ENCODE measurements around the gene RFX4.
"Not testable (repeated sequence)": the region's sequence is repeated elsewhere in the genome, so short reads cannot be mapped to it uniquely, and the experiment has no call there.

Gene RFX4

DNA sequence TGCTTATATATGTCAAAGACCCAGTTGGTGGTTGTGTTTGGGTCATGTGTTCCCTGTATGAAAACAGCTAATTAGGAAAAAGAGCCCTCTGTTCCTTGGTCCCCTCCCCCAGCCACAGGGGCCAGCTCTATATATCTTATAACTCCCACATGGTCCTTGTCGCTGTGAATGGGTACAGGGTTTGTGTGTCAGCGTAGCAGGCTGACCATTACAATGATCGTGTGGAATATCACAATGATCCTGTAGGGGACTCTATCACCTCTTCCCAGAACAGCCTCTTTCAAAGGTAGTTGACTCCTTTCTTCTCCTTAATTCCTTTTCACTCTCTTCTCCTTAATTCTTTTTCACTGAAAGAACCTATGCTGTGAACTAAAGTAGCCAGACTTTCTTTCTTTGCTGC lies 140.0 kb downstream of the RFX4 start:
- Histone ChIP-seq H3K27ac (ENCODE audit: low read depth, low read length) (no peak overlapping the region), H3K27me3 (ENCODE audit: control insufficient read depth in 1 of 2, insufficient read depth in 2 of 2, low read length in 2 of 2) (peaks cover 0 to 2% of the 10 kb centered on the region in 2 donors), H3K9me3 (ENCODE audit: control insufficient read depth in 1 of 2, low read length in 2 of 2) (no peaks in the 10 kb centered on the region), H3K36me3 (ENCODE audit: control insufficient read depth in 1 of 2, insufficient read depth in 2 of 2, low read length in 2 of 2) (no peaks in the 10 kb centered on the region), H3K4me1 (ENCODE audit: control insufficient read depth in 1 of 2, insufficient read depth in 2 of 2, low read length in 2 of 2) (peaks cover 8 to 15% of the 10 kb centered on the region in 2 donors), H3K4me3 (ENCODE audit: low read depth in 1 of 2, low read length in 2 of 2) (no peak overlapping the region), H3K9ac (ENCODE audit: low read depth in 1 of 2, low read length in 2 of 2) (no peak overlapping the region)

DNA sequence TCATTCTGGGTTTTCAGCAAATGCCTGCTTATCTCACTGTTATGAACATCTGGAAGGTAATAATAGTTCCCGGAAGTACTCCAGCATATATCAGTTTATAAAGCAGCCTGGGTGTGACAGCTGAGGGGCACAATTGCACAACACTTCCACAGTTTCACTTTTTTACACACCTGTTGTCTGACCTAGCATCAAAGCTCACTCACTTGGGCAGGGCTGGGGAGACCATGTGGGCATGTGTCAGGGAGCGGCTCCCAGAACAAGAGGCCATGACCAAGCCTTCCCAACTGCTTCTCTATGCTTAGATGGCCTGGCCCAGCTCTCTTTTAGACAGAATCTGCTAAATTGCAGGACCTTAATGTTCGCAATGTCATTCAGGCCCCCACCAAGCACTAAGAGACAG lies 140.6 kb downstream of the RFX4 start:
- Histone ChIP-seq H3K27me3 (ENCODE audit: control insufficient read depth in 1 of 2, insufficient read depth in 2 of 2, low read length in 2 of 2) (peaks cover 0 to 2% of the 10 kb centered on the region in 2 donors), H3K36me3 (ENCODE audit: control insufficient read depth in 1 of 2, insufficient read depth in 2 of 2, low read length in 2 of 2) (no peaks in the 10 kb centered on the region), H3K27ac (ENCODE audit: low read depth, low read length) (no peak overlapping the region), H3K9me3 (ENCODE audit: control insufficient read depth in 1 of 2, low read length in 2 of 2) (no peaks in the 10 kb centered on the region), H3K9ac (ENCODE audit: low read depth in 1 of 2, low read length in 2 of 2) (no peak overlapping the region), H3K4me1 (ENCODE audit: control insufficient read depth in 1 of 2, insufficient read depth in 2 of 2, low read length in 2 of 2) (peaks cover 8 to 15% of the 10 kb centered on the region in 2 donors), H3K4me3 (ENCODE audit: low read depth in 1 of 2, low read length in 2 of 2) (no peak overlapping the region)

- H3K4me3 ChIP-seq (ENCODE audit: low read depth in 1 of 2, low read length in 2 of 2) = no peak overlapping the region
- H3K36me3 ChIP-seq (ENCODE audit: control insufficient read depth in 1 of 2, insufficient read depth in 2 of 2, low read length in 2 of 2) = no peaks in the 10 kb centered on the region
- H3K9ac ChIP-seq (ENCODE audit: low read depth in 1 of 2, low read length in 2 of 2) = no peak overlapping the region
- H3K4me1 ChIP-seq (ENCODE audit: control insufficient read depth in 1 of 2, insufficient read depth in 2 of 2, low read length in 2 of 2) = peaks cover 8 to 15% of the 10 kb centered on the region in 2 donors
- no peaks in the 10 kb centered on the region for H3K9me3 ChIP-seq (ENCODE audit: control insufficient read depth in 1 of 2, low read length in 2 of 2)
- H3K27ac ChIP-seq (ENCODE audit: low read depth, low read length) = no peak overlapping the region
- peaks cover 0 to 2% of the 10 kb centered on the region in 2 donors for H3K27me3 ChIP-seq (ENCODE audit: control insufficient read depth in 1 of 2, insufficient read depth in 2 of 2, low read length in 2 of 2)
Measured at GRCh38 chr12:106724116-106724515, 141.3 kb downstream of the RFX4 start.

GRCh38 chr12:106724934-106725333 lies 142.1 kb downstream of the RFX4 start:
- peaks cover 0 to 2% of the 10 kb centered on the region in 2 donors for H3K27me3 ChIP-seq (ENCODE audit: control insufficient read depth in 1 of 2, insufficient read depth in 2 of 2, low read length in 2 of 2)
- no peak overlapping the region for H3K9ac ChIP-seq (ENCODE audit: low read depth in 1 of 2, low read length in 2 of 2)
- no peak overlapping the region for H3K4me3 ChIP-seq (ENCODE audit: low read depth in 1 of 2, low read length in 2 of 2)
- H3K27ac ChIP-seq (ENCODE audit: low read depth, low read length) = no peak overlapping the region
- no peaks in the 10 kb centered on the region for H3K9me3 ChIP-seq (ENCODE audit: control insufficient read depth in 1 of 2, low read length in 2 of 2)
- H3K36me3 ChIP-seq (ENCODE audit: control insufficient read depth in 1 of 2, insufficient read depth in 2 of 2, low read length in 2 of 2) = no peaks in the 10 kb centered on the region
- H3K4me1 ChIP-seq (ENCODE audit: control insufficient read depth in 1 of 2, insufficient read depth in 2 of 2, low read length in 2 of 2) = peaks cover 8 to 12% of the 10 kb centered on the region in 2 donors

DNA sequence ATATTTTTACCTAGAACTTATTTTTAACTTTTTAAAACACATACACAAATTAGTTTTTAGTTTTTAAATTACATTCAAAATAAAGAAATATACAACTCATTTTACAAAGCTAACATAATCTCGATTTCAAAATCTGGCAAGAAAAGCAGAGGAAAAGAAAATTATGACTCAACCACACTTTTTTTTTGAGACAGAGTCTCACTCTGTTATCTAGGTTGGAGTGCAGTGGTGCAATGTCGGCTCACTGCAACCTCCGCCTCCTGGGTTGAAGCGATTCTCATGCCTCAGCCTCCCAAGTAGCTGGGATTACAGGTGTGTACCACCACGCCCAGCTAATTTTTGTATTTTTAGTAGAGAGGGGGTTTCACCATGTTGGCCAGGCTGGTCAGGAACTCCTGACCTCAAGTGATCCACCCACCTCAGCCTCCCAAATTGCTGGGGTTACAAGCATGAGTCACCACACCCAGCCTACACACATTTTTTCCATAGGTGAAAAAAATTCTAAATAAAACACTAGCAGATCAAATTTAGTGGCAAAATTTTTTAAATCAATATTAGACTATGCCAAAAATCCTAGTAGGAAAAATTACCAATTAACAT lies 143.9 kb downstream of the RFX4 start:
- H3K4me3 ChIP-seq (ENCODE audit: low read depth in 1 of 2, low read length in 2 of 2); H3K36me3 ChIP-seq (ENCODE audit: control insufficient read depth in 1 of 2, insufficient read depth in 2 of 2, low read length in 2 of 2); H3K27ac ChIP-seq (ENCODE audit: low read depth, low read length); H3K9me3 ChIP-seq (ENCODE audit: control insufficient read depth in 1 of 2, low read length in 2 of 2); H3K27me3 ChIP-seq (ENCODE audit: control insufficient read depth in 1 of 2, insufficient read depth in 2 of 2, low read length in 2 of 2); H3K9ac ChIP-seq (ENCODE audit: low read depth in 1 of 2, low read length in 2 of 2): not testable (repeated sequence)
- peaks cover 8 to 12% of the 10 kb centered on the region in 2 donors for H3K4me1 ChIP-seq (ENCODE audit: control insufficient read depth in 1 of 2, insufficient read depth in 2 of 2, low read length in 2 of 2)

DNA sequence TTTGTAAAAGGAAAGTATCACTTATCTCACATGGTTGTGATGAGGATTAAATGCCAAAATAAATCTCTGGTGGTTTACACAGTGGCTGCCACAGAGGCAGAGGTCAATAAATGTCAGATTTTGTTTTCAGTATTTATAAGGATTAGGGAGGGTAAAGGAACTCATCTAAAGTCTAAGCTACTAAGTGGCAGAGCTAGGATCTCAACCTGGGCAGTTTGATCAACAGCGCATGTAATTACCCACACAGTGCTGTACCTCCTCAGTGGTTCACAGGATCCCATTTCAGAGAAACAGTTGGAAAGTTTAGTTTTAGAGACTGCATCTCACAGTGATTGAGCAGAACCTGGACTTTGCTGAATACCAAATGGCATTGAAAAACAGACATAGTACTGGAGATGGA lies 146.8 kb downstream of the RFX4 start:
- Histone ChIP-seq H3K4me1 (ENCODE audit: control insufficient read depth in 1 of 2, insufficient read depth in 2 of 2, low read length in 2 of 2) (no peaks in the 10 kb centered on the region), H3K4me3 (ENCODE audit: low read depth in 1 of 2, low read length in 2 of 2) (no peak overlapping the region), H3K36me3 (ENCODE audit: control insufficient read depth in 1 of 2, insufficient read depth in 2 of 2, low read length in 2 of 2) (no peaks in the 10 kb centered on the region), H3K27ac (ENCODE audit: low read depth, low read length) (no peak overlapping the region), H3K9me3 (ENCODE audit: control insufficient read depth in 1 of 2, low read length in 2 of 2) (no peaks in the 10 kb centered on the region), H3K9ac (ENCODE audit: low read depth in 1 of 2, low read length in 2 of 2) (no peak overlapping the region), H3K27me3 (ENCODE audit: control insufficient read depth in 1 of 2, insufficient read depth in 2 of 2, low read length in 2 of 2) (no peaks in the 10 kb centered on the region)

GRCh38 chr12:106732890-106733289 lies 150.1 kb downstream of the RFX4 start:
- Histone ChIP-seq H3K9ac (ENCODE audit: low read depth in 1 of 2, low read length in 2 of 2) (no peak overlapping the region), H3K36me3 (ENCODE audit: control insufficient read depth in 1 of 2, insufficient read depth in 2 of 2, low read length in 2 of 2) (no peaks in the 10 kb centered on the region), H3K4me1 (ENCODE audit: control insufficient read depth in 1 of 2, insufficient read depth in 2 of 2, low read length in 2 of 2) (no peaks in the 10 kb centered on the region), H3K27me3 (ENCODE audit: control insufficient read depth in 1 of 2, insufficient read depth in 2 of 2, low read length in 2 of 2) (no peaks in the 10 kb centered on the region), H3K27ac (ENCODE audit: low read depth, low read length) (no peak overlapping the region), H3K4me3 (ENCODE audit: low read depth in 1 of 2, low read length in 2 of 2) (no peak overlapping the region), H3K9me3 (ENCODE audit: control insufficient read depth in 1 of 2, low read length in 2 of 2) (no peaks in the 10 kb centered on the region)

GRCh38 chr12:106733660-106734059 lies 150.9 kb downstream of the RFX4 start:
- no peak overlapping the region for H3K27ac ChIP-seq (ENCODE audit: low read depth, low read length)
- H3K4me3 ChIP-seq (ENCODE audit: low read depth in 1 of 2, low read length in 2 of 2) = no peak overlapping the region
- H3K27me3 ChIP-seq (ENCODE audit: control insufficient read depth in 1 of 2, insufficient read depth in 2 of 2, low read length in 2 of 2) = no peaks in the 10 kb centered on the region
- no peak overlapping the region for H3K9ac ChIP-seq (ENCODE audit: low read depth in 1 of 2, low read length in 2 of 2)
- no peaks in the 10 kb centered on the region for H3K9me3 ChIP-seq (ENCODE audit: control insufficient read depth in 1 of 2, low read length in 2 of 2)
- H3K36me3 ChIP-seq (ENCODE audit: control insufficient read depth in 1 of 2, insufficient read depth in 2 of 2, low read length in 2 of 2) = no peaks in the 10 kb centered on the region
- no peaks in the 10 kb centered on the region for H3K4me1 ChIP-seq (ENCODE audit: control insufficient read depth in 1 of 2, insufficient read depth in 2 of 2, low read length in 2 of 2)

DNA sequence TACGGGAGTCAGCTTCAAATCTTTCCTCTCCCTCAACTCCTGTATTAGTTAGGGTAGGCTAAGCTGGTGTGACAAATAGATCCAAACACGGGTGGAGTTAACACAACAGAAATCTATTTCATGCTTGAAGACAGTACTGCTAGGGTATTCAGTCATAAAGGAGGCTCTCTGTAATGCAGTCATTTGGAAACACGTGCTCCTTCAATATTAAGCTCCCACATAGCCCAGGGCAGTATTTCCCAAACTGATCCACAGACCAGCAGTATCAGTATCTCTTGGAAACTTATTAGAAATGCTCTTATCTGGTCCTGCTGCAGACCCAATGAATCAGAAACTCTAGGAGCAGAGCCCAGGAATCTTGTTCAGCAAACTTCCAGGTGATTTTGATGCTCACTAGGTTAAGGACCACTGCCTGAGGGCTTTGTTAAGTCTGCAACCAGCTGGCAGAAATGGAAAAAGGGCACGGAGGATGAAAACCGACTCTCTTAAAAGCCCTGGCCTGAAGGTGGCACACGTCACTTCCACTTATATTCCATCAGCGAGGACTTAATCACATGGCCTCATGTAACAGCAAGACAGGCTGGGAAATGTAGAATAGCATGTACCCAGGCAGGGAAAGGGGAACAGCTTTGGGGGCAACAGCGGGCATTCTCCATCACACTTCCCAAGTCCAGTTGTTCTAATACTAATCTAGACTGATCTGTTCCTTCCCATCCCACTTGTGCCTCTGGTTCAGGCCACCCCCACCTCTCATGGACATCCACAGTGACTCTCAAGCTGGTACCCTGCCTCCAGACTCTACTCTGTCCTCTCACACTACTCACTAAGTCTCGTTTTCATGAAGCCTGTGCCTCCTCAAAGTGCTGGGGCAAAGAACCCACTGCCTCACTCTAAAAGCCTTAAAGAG lies 153.5 kb downstream of the RFX4 start:
- Histone ChIP-seq H3K9me3 (ENCODE audit: control insufficient read depth in 1 of 2, low read length in 2 of 2) (no peaks in the 10 kb centered on the region), H3K4me3 (ENCODE audit: low read depth in 1 of 2, low read length in 2 of 2) (no peak overlapping the region), H3K9ac (ENCODE audit: low read depth in 1 of 2, low read length in 2 of 2) (no peak overlapping the region), H3K36me3 (ENCODE audit: control insufficient read depth in 1 of 2, insufficient read depth in 2 of 2, low read length in 2 of 2) (no peaks in the 10 kb centered on the region), H3K27me3 (ENCODE audit: control insufficient read depth in 1 of 2, insufficient read depth in 2 of 2, low read length in 2 of 2) (no peaks in the 10 kb centered on the region), H3K27ac (ENCODE audit: low read depth, low read length) (no peak overlapping the region), H3K4me1 (ENCODE audit: control insufficient read depth in 1 of 2, insufficient read depth in 2 of 2, low read length in 2 of 2) (peaks cover 5 to 10% of the 10 kb centered on the region in 2 donors)

- Histone ChIP-seq H3K27me3 (ENCODE audit: control insufficient read depth in 1 of 2, insufficient read depth in 2 of 2, low read length in 2 of 2) (no peaks in the 10 kb centered on the region), H3K36me3 (ENCODE audit: control insufficient read depth in 1 of 2, insufficient read depth in 2 of 2, low read length in 2 of 2) (no peaks in the 10 kb centered on the region), H3K9ac (ENCODE audit: low read depth in 1 of 2, low read length in 2 of 2) (no peak overlapping the region), H3K9me3 (ENCODE audit: control insufficient read depth in 1 of 2, low read length in 2 of 2) (no peaks in the 10 kb centered on the region), H3K4me3 (ENCODE audit: low read depth in 1 of 2, low read length in 2 of 2) (no peak overlapping the region), H3K27ac (ENCODE audit: low read depth, low read length) (no peak overlapping the region), H3K4me1 (ENCODE audit: control insufficient read depth in 1 of 2, insufficient read depth in 2 of 2, low read length in 2 of 2) (peaks cover 5 to 10% of the 10 kb centered on the region in 2 donors)
Measured at GRCh38 chr12:106739318-106739717, 156.5 kb downstream of the RFX4 start.
